Measurements from ENCODE around the gene PHPT1. TPM values are rescaled to one million over a fixed set of nuclear protein-coding genes. Genes with fewer than 3 reads are reported as not detected.

PHPT1 gene
- total and polyA plus RNA-seq, 2 of the 13 experiments (the other 11 are each of a cell fraction or from before 2014, with no cell fraction given) = 189 to 192 TPM

DNA sequence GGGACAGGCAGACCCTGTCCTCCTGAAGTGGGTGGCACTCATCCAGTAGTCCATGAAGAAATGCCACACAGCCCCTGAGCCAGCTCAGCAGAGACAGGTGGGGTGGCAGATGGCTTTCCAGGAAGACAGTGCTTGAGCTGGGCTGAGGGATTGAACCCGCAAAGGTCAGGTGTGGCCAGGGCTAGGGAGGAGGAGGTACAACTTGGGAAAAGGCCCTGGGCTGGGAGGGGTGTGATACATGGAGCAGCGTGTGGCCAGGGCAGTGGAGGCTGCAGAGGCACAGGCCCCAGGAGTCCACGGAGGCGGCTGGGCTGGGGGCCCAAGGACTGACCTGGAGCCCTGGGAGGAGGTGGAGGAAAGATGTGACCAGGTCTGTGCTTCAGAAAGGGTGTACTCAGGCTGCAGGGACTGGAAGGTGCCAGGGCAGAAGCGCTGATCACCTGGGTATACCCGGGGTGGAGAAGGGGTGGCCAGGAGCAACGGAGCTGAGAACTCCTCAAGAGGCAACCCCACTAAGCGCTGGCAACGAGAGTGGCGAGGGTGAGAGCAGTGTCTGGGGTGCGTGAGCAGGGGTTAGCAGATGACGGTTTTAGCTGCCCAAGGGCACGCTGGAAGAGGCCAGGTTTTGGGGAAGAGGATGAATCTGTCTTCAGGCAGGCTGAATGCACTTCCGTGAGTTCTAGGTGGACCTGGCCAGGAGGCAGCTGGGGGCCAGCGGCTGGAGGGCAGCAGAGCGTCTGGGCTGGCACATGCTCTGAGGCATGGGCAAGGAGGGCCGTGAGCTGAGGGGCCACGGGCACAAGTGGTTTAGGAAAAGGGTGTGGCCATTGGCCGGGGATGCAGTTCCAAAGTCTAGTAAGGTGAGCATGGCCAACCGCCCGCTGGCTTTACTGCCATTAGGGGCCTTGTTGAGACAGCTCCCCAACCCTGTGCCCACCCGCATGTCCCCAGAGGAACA, 45.4 kb upstream of the PHPT1 start (continued):
- TF ChIP-seq, protein P1, sequence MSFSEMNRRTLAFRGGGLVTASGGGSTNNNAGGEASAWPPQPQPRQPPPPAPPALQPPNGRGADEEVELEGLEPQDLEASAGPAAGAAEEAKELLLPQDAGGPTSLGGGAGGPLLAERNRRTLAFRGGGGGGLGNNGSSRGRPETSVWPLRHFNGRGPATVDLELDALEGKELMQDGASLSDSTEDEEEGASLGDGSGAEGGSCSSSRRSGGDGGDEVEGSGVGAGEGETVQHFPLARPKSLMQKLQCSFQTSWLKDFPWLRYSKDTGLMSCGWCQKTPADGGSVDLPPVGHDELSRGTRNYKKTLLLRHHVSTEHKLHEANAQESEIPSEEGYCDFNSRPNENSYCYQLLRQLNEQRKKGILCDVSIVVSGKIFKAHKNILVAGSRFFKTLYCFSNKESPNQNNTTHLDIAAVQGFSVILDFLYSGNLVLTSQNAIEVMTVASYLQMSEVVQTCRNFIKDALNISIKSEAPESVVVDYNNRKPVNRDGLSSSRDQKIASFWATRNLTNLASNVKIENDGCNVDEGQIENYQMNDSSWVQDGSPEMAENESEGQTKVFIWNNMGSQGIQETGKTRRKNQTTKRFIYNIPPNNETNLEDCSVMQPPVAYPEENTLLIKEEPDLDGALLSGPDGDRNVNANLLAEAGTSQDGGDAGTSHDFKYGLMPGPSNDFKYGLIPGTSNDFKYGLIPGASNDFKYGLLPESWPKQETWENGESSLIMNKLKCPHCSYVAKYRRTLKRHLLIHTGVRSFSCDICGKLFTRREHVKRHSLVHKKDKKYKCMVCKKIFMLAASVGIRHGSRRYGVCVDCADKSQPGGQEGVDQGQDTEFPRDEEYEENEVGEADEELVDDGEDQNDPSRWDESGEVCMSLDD (CRISPR knock-in tag; IDR thresholded peaks at IDR 0.05; ENCODE audit: borderline replicate concordance) = no peak
- TF ChIP-seq TSC22D2 (CRISPR knock-in tag; IDR thresholded peaks at IDR 0.05; ENCODE audit: borderline replicate concordance) = no peak
- TF ChIP-seq KLF6 (CRISPR knock-in tag; IDR thresholded peaks at IDR 0.05) = no peak
- peak; percentile 7 for TF ChIP-seq HNRNPLL (IDR thresholded peaks at IDR 0.05; ENCODE audit: low read depth, low read length, poor library complexity, severe bottlenecking)
- no peak for TF ChIP-seq ZNF773 (CRISPR knock-in tag; IDR thresholded peaks at IDR 0.05; ENCODE audit: borderline replicate concordance)
- TF ChIP-seq CENPX (CRISPR knock-in tag; IDR thresholded peaks at IDR 0.05) = no peak
- no peak for TF ChIP-seq CEBPG (CRISPR knock-in tag; IDR thresholded peaks at IDR 0.05)
- peak; percentile 67 for TF ChIP-seq AGO2 (optimal IDR thresholded peaks at IDR 0.05; ENCODE audit: low read depth, low read length)
- no peak for TF ChIP-seq ZFAT (CRISPR knock-in tag; conservative IDR thresholded peaks at IDR 0.05)
- TF ChIP-seq, protein P2, sequence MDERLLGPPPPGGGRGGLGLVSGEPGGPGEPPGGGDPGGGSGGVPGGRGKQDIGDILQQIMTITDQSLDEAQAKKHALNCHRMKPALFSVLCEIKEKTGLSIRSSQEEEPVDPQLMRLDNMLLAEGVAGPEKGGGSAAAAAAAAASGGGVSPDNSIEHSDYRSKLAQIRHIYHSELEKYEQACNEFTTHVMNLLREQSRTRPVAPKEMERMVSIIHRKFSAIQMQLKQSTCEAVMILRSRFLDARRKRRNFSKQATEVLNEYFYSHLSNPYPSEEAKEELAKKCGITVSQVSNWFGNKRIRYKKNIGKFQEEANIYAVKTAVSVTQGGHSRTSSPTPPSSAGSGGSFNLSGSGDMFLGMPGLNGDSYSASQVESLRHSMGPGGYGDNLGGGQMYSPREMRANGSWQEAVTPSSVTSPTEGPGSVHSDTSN (CRISPR knock-in tag; IDR thresholded peaks at IDR 0.05) = no peak
- TF ChIP-seq NFYB (CRISPR knock-in tag; IDR thresholded peaks at IDR 0.05) = no peak
- TF ChIP-seq MED1 (CRISPR knock-in tag; IDR thresholded peaks at IDR 0.05) = no peak; the same call in 1 of the 2 replicates
- TF ChIP-seq KDM5B (CRISPR knock-in tag; IDR thresholded peaks at IDR 0.05; ENCODE audit: borderline replicate concordance) = no peak
- no peak for TF ChIP-seq HMGA1 (CRISPR knock-in tag; conservative IDR thresholded peaks at IDR 0.05)
- TF ChIP-seq AKAP8 (CRISPR knock-in tag; IDR thresholded peaks at IDR 0.05) = peak; percentile 91
- TF ChIP-seq ESRRA (CRISPR knock-in tag; IDR thresholded peaks at IDR 0.05; ENCODE audit: low read depth) = no peak
- TF ChIP-seq, protein P3, sequence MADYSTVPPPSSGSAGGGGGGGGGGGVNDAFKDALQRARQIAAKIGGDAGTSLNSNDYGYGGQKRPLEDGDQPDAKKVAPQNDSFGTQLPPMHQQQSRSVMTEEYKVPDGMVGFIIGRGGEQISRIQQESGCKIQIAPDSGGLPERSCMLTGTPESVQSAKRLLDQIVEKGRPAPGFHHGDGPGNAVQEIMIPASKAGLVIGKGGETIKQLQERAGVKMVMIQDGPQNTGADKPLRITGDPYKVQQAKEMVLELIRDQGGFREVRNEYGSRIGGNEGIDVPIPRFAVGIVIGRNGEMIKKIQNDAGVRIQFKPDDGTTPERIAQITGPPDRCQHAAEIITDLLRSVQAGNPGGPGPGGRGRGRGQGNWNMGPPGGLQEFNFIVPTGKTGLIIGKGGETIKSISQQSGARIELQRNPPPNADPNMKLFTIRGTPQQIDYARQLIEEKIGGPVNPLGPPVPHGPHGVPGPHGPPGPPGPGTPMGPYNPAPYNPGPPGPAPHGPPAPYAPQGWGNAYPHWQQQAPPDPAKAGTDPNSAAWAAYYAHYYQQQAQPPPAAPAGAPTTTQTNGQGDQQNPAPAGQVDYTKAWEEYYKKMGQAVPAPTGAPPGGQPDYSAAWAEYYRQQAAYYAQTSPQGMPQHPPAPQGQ (CRISPR knock-in tag; IDR thresholded peaks at IDR 0.05; ENCODE audit: borderline replicate concordance) = no peak
- TF ChIP-seq, protein P4, sequence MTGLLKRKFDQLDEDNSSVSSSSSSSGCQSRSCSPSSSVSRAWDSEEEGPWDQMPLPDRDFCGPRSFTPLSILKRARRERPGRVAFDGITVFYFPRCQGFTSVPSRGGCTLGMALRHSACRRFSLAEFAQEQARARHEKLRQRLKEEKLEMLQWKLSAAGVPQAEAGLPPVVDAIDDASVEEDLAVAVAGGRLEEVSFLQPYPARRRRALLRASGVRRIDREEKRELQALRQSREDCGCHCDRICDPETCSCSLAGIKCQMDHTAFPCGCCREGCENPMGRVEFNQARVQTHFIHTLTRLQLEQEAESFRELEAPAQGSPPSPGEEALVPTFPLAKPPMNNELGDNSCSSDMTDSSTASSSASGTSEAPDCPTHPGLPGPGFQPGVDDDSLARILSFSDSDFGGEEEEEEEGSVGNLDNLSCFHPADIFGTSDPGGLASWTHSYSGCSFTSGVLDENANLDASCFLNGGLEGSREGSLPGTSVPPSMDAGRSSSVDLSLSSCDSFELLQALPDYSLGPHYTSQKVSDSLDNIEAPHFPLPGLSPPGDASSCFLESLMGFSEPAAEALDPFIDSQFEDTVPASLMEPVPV (CRISPR knock-in tag; IDR thresholded peaks at IDR 0.05) = no peak
- TF ChIP-seq AGO1 (IDR thresholded peaks at IDR 0.05; ENCODE audit: low read depth, low read length, poor library complexity, severe bottlenecking) = peak; percentile 96
- peak; percentile 34; the same call in 1 of the 2 replicates for TF ChIP-seq POLR2AphosphoS5 (IDR thresholded peaks at IDR 0.05; ENCODE audit: low read depth, low read length)
- no peak for TF ChIP-seq STAT5B (CRISPR knock-in tag; IDR thresholded peaks at IDR 0.05)
- TF ChIP-seq CENPT (CRISPR knock-in tag; IDR thresholded peaks at IDR 0.05; ENCODE audit: low read depth) = 0 out of 2 replicates have a peak, but pooled peaks have one; percentile 16

All from HepG2 (cell line).